H1 (cell line): ENCODE data around the gene MAPRE3. TPM values are rescaled to one million over a fixed set of nuclear protein-coding genes. Genes with fewer than 3 reads are reported as not detected.

ENCODE experiments used
- CTCF ChIA-PET: fragments of 300-600 bp; sonication (Branson Sonifier 250); formaldehyde crosslinking; loops from one replicate; lab custom pipeline; 2021; ENCODE audit not compliant: partially characterized antibody; lab: Charles Lee
- POLR2A ChIA-PET: fragments of 300-600 bp; sonication (Branson Sonifier 250); formaldehyde crosslinking; loops from one replicate; lab custom pipeline; 2021; ENCODE audit warnings: inconsistent platforms; ENCODE audit not compliant: partially characterized antibody; lab: Charles Lee
- DNase-seq, 2 experiments: peaks; one replicate each; pipeline versions ENCODE4 v3.0.0 to v3.0.0-alpha.2; 2010 to 2022; ENCODE audit warnings: low spot score in 2 of 2, low read depth in 1 of 2, mixed read lengths in 1 of 2
- FAIRE-seq: peaks from 2 replicates; lab custom pipeline; 2011; peaks lifted over from hg19 to GRCh38; lab: Jason Lieb, UNC
- H2AFZ ChIP-seq: 2 replicates; pipeline ENCODE4 v1.8.1; 2012; ENCODE audit warnings: low read length, inconsistent platforms
- H2AK5ac ChIP-seq: 2 replicates; pipeline ENCODE4 v1.6.1; 2013; ENCODE audit warnings: low read depth, low read length
- H2BK120ac ChIP-seq: replicated peaks from 2 replicates; pipeline ENCODE3; 2013; ENCODE audit warnings: low read depth, low read length, inconsistent platforms
- H2BK12ac ChIP-seq: 2 replicates; pipeline ENCODE4 v1.6.1; 2013; ENCODE audit warnings: low read depth, low read length
- H2BK15ac ChIP-seq: 2 replicates; pipeline ENCODE4 v1.6.1; 2013; ENCODE audit warnings: low read length
- H2BK20ac ChIP-seq: 2 replicates; pipeline ENCODE4 v1.6.1; 2013; ENCODE audit warnings: low read length
- H2BK5ac ChIP-seq: 2 replicates; pipeline ENCODE4 v1.6.1; 2013; ENCODE audit warnings: low read depth, low read length
- H3K14ac ChIP-seq: 2 replicates; pipeline ENCODE4 v1.6.1; 2013; ENCODE audit warnings: inconsistent platforms; ENCODE audit not compliant: insufficient read length
- H3K18ac ChIP-seq: 2 replicates; pipeline ENCODE4 v1.6.1; 2013; ENCODE audit warnings: low read length; ENCODE audit errors: extremely low read depth
- H3K23ac ChIP-seq: 2 replicates; pipeline ENCODE4 v1.6.1; 2013; ENCODE audit warnings: inconsistent platforms; ENCODE audit not compliant: insufficient read length
- H3K23me2 ChIP-seq: 2 replicates; pipeline ENCODE4 v1.6.1; 2013; ENCODE audit warnings: low read depth, low read length
- H3K27ac ChIP-seq: 2 replicates; pipeline ENCODE4 v1.6.1; 2011; ENCODE audit warnings: low read depth, low read length, inconsistent platforms
- H3K27me3 ChIP-seq, 4 experiments: replicated peaks in 1 of 4; 1 replicate in 1 of 4; 2 replicates in 3 of 4; pipeline versions ENCODE4 v1.6.1 to v1.8.1; 2011 to 2013; ENCODE audit warnings: low read length in 3 of 4, mild to moderate bottlenecking in 3 of 4, inconsistent platforms in 2 of 4, mixed read lengths in 2 of 4, moderate library complexity in 1 of 4; ENCODE audit not compliant: control insufficient read depth in 3 of 4, insufficient read depth in 3 of 4; ENCODE audit errors: extremely low read depth in 1 of 4
- H3K36me3 ChIP-seq, 4 experiments: 2 replicates each; pipeline versions ENCODE4 v1.6.1 to v1.8.1; 2011 to 2013; ENCODE audit warnings: mild to moderate bottlenecking in 4 of 4, low read length in 3 of 4, moderate library complexity in 2 of 4, control low read depth in 1 of 4, inconsistent platforms in 1 of 4; ENCODE audit not compliant: insufficient read depth in 4 of 4, control insufficient read depth in 2 of 4
- H3K4ac ChIP-seq: replicated peaks from 2 replicates; pipeline ENCODE3; 2013; ENCODE audit warnings: low read length, low read depth, mixed read lengths, inconsistent platforms; ENCODE audit not compliant: insufficient read length
- H3K4me1 ChIP-seq, 4 experiments: replicated peaks in 1 of 4; 1 replicate in 1 of 4; 2 replicates in 3 of 4; pipeline versions ENCODE4 v1.6.1 to v1.8.1; 2011 to 2013; ENCODE audit warnings: low read length in 3 of 4, inconsistent platforms in 2 of 4, mixed read lengths in 1 of 4; ENCODE audit not compliant: insufficient read depth in 4 of 4, control insufficient read depth in 3 of 4
- H3K4me2 ChIP-seq, 2 experiments: 2 replicates each; pipeline versions ENCODE4 v1.6.1 to v1.8.1; 2011 to 2013; ENCODE audit warnings: low read depth in 2 of 2, low read length in 2 of 2, control low read depth in 1 of 2, inconsistent platforms in 1 of 2, mild to moderate bottlenecking in 1 of 2; ENCODE audit not compliant: insufficient read depth in 1 of 2
- H3K4me3 ChIP-seq, 4 experiments: fragments of 200-600, 300-600 bp in 1 of 4; sonication (generic), shearing (Covaris generic), sonication (Bioruptor Twin) in 1 of 4; 2 replicates each; pipeline versions ENCODE4 v1.5.1 to v1.8.1; 2011 to 2016; ENCODE audit warnings: low read length in 4 of 4, low read depth in 3 of 4, control low read depth in 2 of 4, inconsistent platforms in 2 of 4, mild to moderate bottlenecking in 2 of 4, mixed read lengths in 1 of 4, moderate library complexity in 1 of 4; ENCODE audit not compliant: insufficient read depth in 2 of 4; ENCODE audit errors: extremely low read depth in 1 of 4
- H3K56ac ChIP-seq: replicated peaks from 2 replicates; pipeline ENCODE3; 2013; ENCODE audit warnings: low read depth, mild to moderate bottlenecking, mixed read lengths, low read length, inconsistent platforms; ENCODE audit not compliant: insufficient read length
- H3K79me1 ChIP-seq: 2 replicates; pipeline ENCODE4 v1.6.1; 2013; ENCODE audit warnings: low read depth, low read length, control low read depth
- H3K79me2 ChIP-seq, 2 experiments: 2 replicates each; pipeline versions ENCODE4 v1.6.1 to v1.8.1; 2012 to 2013; ENCODE audit warnings: low read length in 2 of 2, mild to moderate bottlenecking in 2 of 2, inconsistent platforms in 1 of 2; ENCODE audit not compliant: insufficient read depth in 2 of 2, control insufficient read depth in 1 of 2
- H3K9ac ChIP-seq, 4 experiments: replicated peaks in 1 of 4; 1 replicate in 1 of 4; 2 replicates in 3 of 4; pipeline versions ENCODE4 v1.6.1 to v1.8.1; 2011 to 2013; ENCODE audit warnings: low read depth in 3 of 4, low read length in 3 of 4, control low read depth in 2 of 4, mild to moderate bottlenecking in 2 of 4, moderate library complexity in 2 of 4, inconsistent platforms in 1 of 4; ENCODE audit errors: extremely low read depth in 1 of 4
- H3K9me3 ChIP-seq, 2 experiments: 2 replicates each; pipeline versions ENCODE4 v1.6.1 to v1.8.1; 2012 to 2013; ENCODE audit warnings: mild to moderate bottlenecking in 2 of 2, moderate library complexity in 2 of 2, control low read depth in 1 of 2, inconsistent platforms in 1 of 2, low read depth in 1 of 2, low read length in 1 of 2, mixed read lengths in 1 of 2; ENCODE audit not compliant: insufficient read depth in 2 of 2
- H4K20me1 ChIP-seq, 2 experiments: replicated peaks in 1 of 2; 2 replicates each; pipeline versions ENCODE3 to v1.8.1; 2011 to 2013; ENCODE audit warnings: inconsistent platforms in 2 of 2, low read length in 2 of 2, mild to moderate bottlenecking in 1 of 2; ENCODE audit not compliant: insufficient read depth in 2 of 2, control insufficient read depth in 1 of 2
- H4K5ac ChIP-seq: 2 replicates; pipeline ENCODE4 v1.6.1; 2013; ENCODE audit warnings: low read length, low read depth, mixed read lengths, inconsistent platforms; ENCODE audit not compliant: insufficient read length
- H4K8ac ChIP-seq: 2 replicates; pipeline ENCODE4 v1.8.0; 2013; ENCODE audit warnings: mild to moderate bottlenecking, moderate library complexity, low read length, inconsistent platforms; ENCODE audit not compliant: insufficient read depth; ENCODE audit errors: extremely low read depth
- H4K91ac ChIP-seq: replicated peaks from 2 replicates; pipeline ENCODE3; 2013; ENCODE audit warnings: low read length, mixed read lengths, inconsistent platforms; ENCODE audit not compliant: insufficient read length
- CHD1 ChIP-seq: IDR thresholded peaks from 2 replicates; pipeline ENCODE4 v1.6.1; 2012; ENCODE audit warnings: low read depth, low read length, improper control_type of control experiment
- EGR1 ChIP-seq: IDR thresholded peaks from 2 replicates; pipeline ENCODE4 v1.6.1; 2011; ENCODE audit warnings: low read depth, low read length, borderline replicate concordance
- GABPA ChIP-seq: IDR thresholded peaks from 2 replicates; pipeline ENCODE4 v1.6.1; 2011; ENCODE audit warnings: mild to moderate bottlenecking, low read length, moderate library complexity, borderline replicate concordance; ENCODE audit not compliant: insufficient read depth
- HDAC2 ChIP-seq, 2 experiments: fragments of 300-600 bp in 1 of 2; sonication (generic) in 1 of 2; IDR thresholded peaks; 2 replicates each; pipeline ENCODE4 v1.6.1; 2011 to 2012; ENCODE audit warnings: low read depth in 2 of 2, low read length in 2 of 2, mild to moderate bottlenecking in 2 of 2, moderate library complexity in 2 of 2, borderline replicate concordance in 1 of 2, inconsistent platforms in 1 of 2
- MAFK ChIP-seq: IDR thresholded peaks from 2 replicates; pipeline ENCODE4 v1.6.1; 2012; ENCODE audit warnings: low read depth, mild to moderate bottlenecking, improper control_type of control experiment, low read length
- NANOG ChIP-seq: IDR thresholded peaks from 2 replicates; pipeline ENCODE4 v1.6.1; 2011; ENCODE audit warnings: low read length, low read depth, mild to moderate bottlenecking, inconsistent platforms; ENCODE audit not compliant: insufficient read depth, poor library complexity, severe bottlenecking
- POU5F1 ChIP-seq: IDR thresholded peaks from 2 replicates; pipeline ENCODE4 v1.6.1; 2011; ENCODE audit warnings: low read depth, mild to moderate bottlenecking, low read length, moderate library complexity
- RFX5 ChIP-seq: IDR thresholded peaks from 2 replicates; pipeline ENCODE4 v1.6.1; 2011; ENCODE audit warnings: low read depth, low read length, improper control_type of control experiment, borderline replicate concordance
- SIRT6 ChIP-seq: IDR thresholded peaks from one replicate; pipeline ENCODE4 v1.7.1; 2012; ENCODE audit warnings: low read length, inconsistent platforms
- TBP ChIP-seq: IDR thresholded peaks from 2 replicates; pipeline ENCODE4 v1.6.1; 2011; ENCODE audit warnings: low read depth, low read length, improper control_type of control experiment
- TCF12 ChIP-seq: IDR thresholded peaks from 2 replicates; pipeline ENCODE4 v1.6.1; 2011; ENCODE audit warnings: low read depth, mild to moderate bottlenecking, low read length
- WGBS, 2 experiments: shearing (Covaris generic) in 1 of 2; methylation state at CpG; one replicate each; pipeline versions ENCODE4 v1.1.6 to v1.1.7; 2013 to 2015; ENCODE audit warnings: low lambda C conversion rate in 2 of 2, mixed read lengths in 2 of 2, inconsistent platforms in 1 of 2, low coverage in 1 of 2, missing lambda C conversion rate in 1 of 2; ENCODE audit not compliant: insufficient replicate concordance in 2 of 2, insufficient coverage in 1 of 2, insufficient read length in 1 of 2; ENCODE audit errors: extremely low coverage in 1 of 2, missing lambda C conversion rate in 1 of 2; 5-methylcytosine and 5-hydroxymethylcytosine counted together
- polyA plus RNA-seq, 7 experiments: library from polyadenylated mRNA; depleted of rRNA in 3 of 7; stranded (reverse) in 5 of 7; unstranded in 2 of 7; fragments of >200 nt in 5 of 7; fragments of 200-250 nt in 2 of 7; gene quantifications; 1 replicate in 5 of 7; 2 replicates in 1 of 7; 4 replicates in 1 of 7; pipeline versions ENCODE4 v1.2.1 to v1.2.3, GENCODE V29; 2011 to 2013; ENCODE audit warnings: missing spikeins in 2 of 7, mixed read lengths in 2 of 7
- total RNA-seq: library from RNA; stranded (reverse); fragmentation: NEBNext Ultra II Directional; extraction: Animal tissue kit (Norgen Biotek cat#: 25700); gene quantifications from 2 replicates; pipeline ENCODE4 v1.2.1, GENCODE V29; 2021

The MAPRE3 gene
- total and polyA plus RNA-seq, 2 of the 8 experiments (the other 6 are each of a cell fraction or from before 2014, with no cell fraction given), result 4.9 to 6.6 TPM

DNA sequence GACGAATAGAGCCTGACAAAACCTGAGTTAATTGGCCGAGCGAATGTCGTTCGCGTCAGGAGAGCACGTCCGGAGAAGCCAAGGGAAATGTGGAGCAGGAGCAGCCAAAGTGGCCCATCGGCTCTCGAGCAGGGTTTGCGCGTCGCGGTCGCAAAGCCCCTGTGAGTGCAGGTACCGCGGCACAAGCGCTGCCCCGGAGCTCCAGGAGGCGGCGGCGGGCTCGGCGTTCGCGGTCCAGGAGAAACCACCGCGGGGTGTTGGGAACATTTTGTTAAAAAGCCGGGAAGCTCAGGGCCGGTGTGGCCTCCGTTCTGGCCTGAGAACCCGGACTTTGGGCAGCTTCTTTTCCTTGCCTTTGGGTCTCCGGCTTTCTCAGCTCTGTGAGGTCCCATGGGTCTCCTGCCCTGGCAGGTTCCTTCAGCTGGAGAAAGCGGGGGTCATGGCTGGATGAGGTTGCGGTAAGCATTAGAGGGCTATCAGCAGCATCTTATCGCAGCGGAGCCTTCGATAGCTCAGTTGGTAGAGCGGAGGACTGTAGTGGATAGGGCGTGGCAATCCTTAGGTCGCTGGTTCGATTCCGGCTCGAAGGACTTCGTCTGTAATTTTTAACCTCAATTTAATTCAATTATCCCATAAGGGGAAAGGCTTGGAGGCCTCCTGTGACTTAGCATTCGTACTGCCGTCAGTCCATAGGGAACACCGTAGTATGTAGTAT lies 80.0 kb downstream of the MAPRE3 start:
- H4K8ac ChIP-seq, result peak overlapping the region; percentile 75
- TF ChIP-seq RFX5, result no peak
- TF ChIP-seq CHD1, result 0 out of 2 replicates have a peak, but pooled peaks have one; percentile 3
- TF ChIP-seq NANOG, result no peak
- TF ChIP-seq SIRT6, result no peak
- peak; percentile 97 for TF ChIP-seq TBP
- TF ChIP-seq HDAC2 (IDR thresholded peaks at IDR 0.05; ENCODE audit: borderline replicate concordance in 1 of 2, low read depth in 2 of 2, low read length in 2 of 2), result peak in 1 of 2 experiments; percentile 2; a peak in 1 of 4 replicates
- TF ChIP-seq EGR1, result 0 out of 2 replicates have a peak, but pooled peaks have one; percentile 4
- peak; percentile 90; the same call in 1 of the 2 replicates for TF ChIP-seq MAFK
- TF ChIP-seq GABPA, result 0 out of 2 replicates have a peak, but pooled peaks have one; percentile 55
- no peak for TF ChIP-seq TCF12
- no peak for TF ChIP-seq POU5F1

More for the DNA sequence above, 80.0 kb downstream of the MAPRE3 start:
- DNase-seq (peak; percentile 91 to 98), FAIRE-seq (peak; percentile 72)
- Histone ChIP-seq H4K20me1 (no peaks in the 10 kb centered on the region), H2BK15ac (no peak overlapping the region), H3K4me2 (peak overlapping the region; percentile 72 to 95), H3K4ac (peak overlapping the region; percentile 98), H2BK120ac (peak overlapping the region; percentile 61), H3K4me3 (peak overlapping the region; percentile 80 to 88 (median 87)), H3K4me1 (no peaks in the 10 kb centered on the region; a peak in 4 of 7 replicates), H3K36me3 (peaks cover 9 to 19% (median 12%) of the 10 kb centered on the region in 4 experiments; a peak in 7 of 8 replicates), H2BK5ac (0 out of 2 replicates have a peak overlapping the region, but pooled peaks have one; percentile 40), H3K18ac (peak overlapping the region; percentile 19; the same call in 1 of the 2 replicates), H3K27me3 (no peaks in the 10 kb centered on the region), H2BK20ac (no peak overlapping the region), H3K9ac (peak overlapping the region in 3 of 4 experiments; percentile 42 to 61 (median 60); a peak in 6 of 7 replicates), H3K9me3 (no peaks in the 10 kb centered on the region), H3K56ac (peak overlapping the region; percentile 78), H2BK12ac (no peak overlapping the region), H2AK5ac (no peak overlapping the region), H2AFZ (peak overlapping the region; percentile 67; the same call in 1 of the 2 replicates), H4K5ac (peak overlapping the region; percentile 70), H3K79me1 (no peaks in the 10 kb centered on the region), H4K91ac (peak overlapping the region; percentile 80), H3K27ac (peak overlapping the region; percentile 64; the same call in 1 of the 2 replicates), H3K23me2 (peaks cover 13% of the 10 kb centered on the region), H3K79me2 (no peaks in the 10 kb centered on the region), H3K14ac (no peak overlapping the region), H3K23ac (no peak overlapping the region)
- 3% methylated on average over 43 of the region's 48 CpGs; no CpG with 5 or more reads in 1 of the 2 experiments for WGBS, 2 experiments
- ChIA-PET CTCF (interaction anchor here (0.7 to 18.3 kb wide), 11 partner anchors 18 to 204 kb away, joined by 3 to 160 read pairs (median 4); partner anchors contain the start of genes EMILIN1, KHK and OST4), POLR2A (interaction anchor here (0.6 to 19.3 kb wide), 23 partner anchors 12 to 314 kb away, joined by 3 to 441 read pairs (median 4); partner anchors contain the start of genes CENPA, EMILIN1, OST4 and PREB)
